Mammary epithelial cell (primary cell): Measurements from ENCODE around the gene CRYBB1.

Experiments used
- EZH2 ChIP-seq: IDR thresholded peaks from 2 replicates; pipeline ENCODE4 v1.6.1; 2012; ENCODE audit warnings: low read length, inconsistent platforms, borderline replicate concordance
- TF ChIP-seq, protein P1 (sequence below), 2 donors: IDR thresholded peaks in 1 of 2; conservative IDR thresholded peaks in 1 of 2; 2 replicates each; pipeline ENCODE4 v1.5.1; 2011 to 2012; ENCODE audit warnings: inconsistent platforms in 2 of 2, low read length in 2 of 2, mild to moderate bottlenecking in 2 of 2, control low read depth in 1 of 2, low read depth in 1 of 2; ENCODE audit not compliant: insufficient read depth in 1 of 2; ENCODE audit errors: extremely low read depth in 1 of 2

DNA sequence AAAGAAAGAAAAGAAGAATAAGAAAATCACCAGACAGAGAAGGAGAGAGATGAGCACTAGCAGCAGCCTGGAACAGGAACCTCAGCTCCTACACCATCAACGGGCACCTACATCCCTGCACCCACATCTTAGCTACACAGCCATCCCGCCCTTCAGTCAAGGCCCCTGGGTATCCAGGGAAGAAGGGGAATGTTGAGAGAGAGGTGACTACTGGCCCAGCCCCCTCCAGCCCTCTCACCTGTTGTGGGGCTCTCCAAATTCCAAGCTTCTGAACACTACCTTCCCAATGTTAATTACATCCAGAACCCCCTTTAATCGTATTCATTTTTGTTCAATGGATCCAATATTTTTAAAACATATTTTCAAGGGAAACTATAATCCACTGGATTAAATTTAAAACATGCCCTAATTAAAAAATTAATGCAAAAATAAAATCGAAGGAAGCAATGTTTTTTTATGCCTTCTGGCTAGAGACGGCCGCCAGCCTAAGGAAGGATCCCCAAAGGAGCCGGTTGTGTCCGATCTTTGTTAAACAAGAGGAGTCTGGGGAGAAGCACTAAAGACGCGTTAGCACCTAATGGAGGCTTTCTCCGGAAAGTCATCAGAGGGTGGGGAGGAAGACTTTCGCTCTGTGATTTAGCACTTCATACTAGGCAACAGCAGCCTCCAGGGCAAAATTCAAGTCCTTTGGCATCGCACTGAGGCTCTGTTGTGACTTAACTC is 37.4 kb downstream of the CRYBB1 start:
- TF ChIP-seq, protein P1, sequence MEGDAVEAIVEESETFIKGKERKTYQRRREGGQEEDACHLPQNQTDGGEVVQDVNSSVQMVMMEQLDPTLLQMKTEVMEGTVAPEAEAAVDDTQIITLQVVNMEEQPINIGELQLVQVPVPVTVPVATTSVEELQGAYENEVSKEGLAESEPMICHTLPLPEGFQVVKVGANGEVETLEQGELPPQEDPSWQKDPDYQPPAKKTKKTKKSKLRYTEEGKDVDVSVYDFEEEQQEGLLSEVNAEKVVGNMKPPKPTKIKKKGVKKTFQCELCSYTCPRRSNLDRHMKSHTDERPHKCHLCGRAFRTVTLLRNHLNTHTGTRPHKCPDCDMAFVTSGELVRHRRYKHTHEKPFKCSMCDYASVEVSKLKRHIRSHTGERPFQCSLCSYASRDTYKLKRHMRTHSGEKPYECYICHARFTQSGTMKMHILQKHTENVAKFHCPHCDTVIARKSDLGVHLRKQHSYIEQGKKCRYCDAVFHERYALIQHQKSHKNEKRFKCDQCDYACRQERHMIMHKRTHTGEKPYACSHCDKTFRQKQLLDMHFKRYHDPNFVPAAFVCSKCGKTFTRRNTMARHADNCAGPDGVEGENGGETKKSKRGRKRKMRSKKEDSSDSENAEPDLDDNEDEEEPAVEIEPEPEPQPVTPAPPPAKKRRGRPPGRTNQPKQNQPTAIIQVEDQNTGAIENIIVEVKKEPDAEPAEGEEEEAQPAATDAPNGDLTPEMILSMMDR (conservative IDR thresholded peaks at IDR 0.05 in 1 of 2, IDR thresholded peaks at IDR 0.05 in 1 of 2; ENCODE audit: extremely low read depth in 1 of 2, insufficient read depth in 1 of 2, low read depth in 1 of 2, low read length in 2 of 2): no peak
- no peak for TF ChIP-seq EZH2
